ENCODE results near the gene NSD1.
"Not testable (repeated sequence)": the region's sequence is repeated elsewhere in the genome, so short reads cannot be mapped to it uniquely, and the experiment has no call there.

NSD1 gene

DNA sequence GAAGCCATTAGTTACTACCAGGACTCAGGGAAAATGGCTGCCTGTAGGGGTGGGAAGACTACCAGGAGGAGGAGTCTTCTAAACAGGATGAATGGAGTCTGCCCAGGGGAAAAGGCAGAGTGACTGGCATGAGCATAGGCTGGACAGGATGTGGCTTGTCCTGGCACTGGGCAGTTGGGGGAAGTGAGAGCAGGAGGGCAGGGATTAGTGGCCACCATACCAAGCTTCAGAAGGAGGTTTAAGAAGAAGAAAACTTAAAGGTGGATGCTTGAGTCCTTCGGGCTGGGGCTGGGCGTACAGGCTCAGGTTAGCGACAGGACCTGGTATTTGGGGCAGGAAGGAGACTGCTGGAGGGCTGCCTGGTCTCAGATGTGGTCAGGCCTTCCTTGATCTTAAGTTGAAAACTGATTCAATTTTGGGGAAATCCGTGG lies 5.0 kb upstream of the NSD1 start:
- DNase-seq, result no peak

GRCh38 chr5:177130211-177131018 lies 3.2 kb upstream of the NSD1 start:
- DNase-seq, result no peak

- DNase-seq, result no peak
Observed at GRCh38 chr5:177131019-177131320, 2.6 kb upstream of the NSD1 start.

GRCh38 chr5:177131352-177132135 lies 2.0 kb upstream of the NSD1 start:
- DNase-seq, result no peak

GRCh38 chr5:177132136-177133095 lies 1.2 kb upstream of the NSD1 start:
- no peak for DNase-seq

DNA sequence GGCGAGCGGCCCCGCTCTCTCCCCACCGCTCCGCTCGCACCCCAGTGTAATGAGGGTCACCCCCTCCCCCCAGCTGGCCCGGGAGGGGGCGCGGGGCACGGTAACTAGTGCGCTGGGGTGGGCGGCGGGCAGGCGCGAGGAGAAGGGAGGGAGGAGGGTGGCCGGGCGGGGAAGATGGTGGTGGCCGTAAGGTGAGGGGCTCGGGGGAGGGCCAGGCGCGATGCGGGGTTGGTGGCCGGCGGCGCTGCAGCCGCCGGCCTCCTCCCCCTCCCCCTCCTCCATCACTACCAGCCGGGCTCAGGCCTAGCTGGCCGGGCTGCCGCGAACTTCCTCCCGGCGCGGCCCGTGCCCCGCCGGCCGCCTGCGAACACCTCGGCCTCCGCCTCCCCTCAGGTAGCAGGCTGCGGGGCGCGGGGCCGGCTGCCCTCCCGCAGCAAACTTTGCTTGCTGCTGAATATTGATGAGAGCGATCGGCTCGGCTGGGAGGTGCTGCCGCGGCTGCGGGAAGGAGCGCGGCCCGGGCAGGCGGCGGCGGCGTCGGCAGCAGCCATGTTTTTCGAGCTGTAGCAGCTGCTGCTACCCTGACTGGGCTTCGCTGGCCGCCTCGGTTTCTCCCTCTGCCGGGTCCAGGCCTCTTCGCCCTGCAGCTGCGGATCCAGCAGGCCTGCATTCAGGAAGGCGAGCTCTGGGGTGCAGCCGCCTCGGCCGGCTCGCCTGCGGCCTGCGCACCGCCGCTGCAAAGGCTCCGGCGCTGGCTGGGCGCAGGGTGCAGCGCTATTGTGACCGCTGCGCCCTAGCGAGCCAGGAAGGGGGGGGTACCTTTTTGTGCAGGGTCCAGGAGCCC lies 502 bp downstream of the NSD1 start:
- no peak for DNase-seq

DNA sequence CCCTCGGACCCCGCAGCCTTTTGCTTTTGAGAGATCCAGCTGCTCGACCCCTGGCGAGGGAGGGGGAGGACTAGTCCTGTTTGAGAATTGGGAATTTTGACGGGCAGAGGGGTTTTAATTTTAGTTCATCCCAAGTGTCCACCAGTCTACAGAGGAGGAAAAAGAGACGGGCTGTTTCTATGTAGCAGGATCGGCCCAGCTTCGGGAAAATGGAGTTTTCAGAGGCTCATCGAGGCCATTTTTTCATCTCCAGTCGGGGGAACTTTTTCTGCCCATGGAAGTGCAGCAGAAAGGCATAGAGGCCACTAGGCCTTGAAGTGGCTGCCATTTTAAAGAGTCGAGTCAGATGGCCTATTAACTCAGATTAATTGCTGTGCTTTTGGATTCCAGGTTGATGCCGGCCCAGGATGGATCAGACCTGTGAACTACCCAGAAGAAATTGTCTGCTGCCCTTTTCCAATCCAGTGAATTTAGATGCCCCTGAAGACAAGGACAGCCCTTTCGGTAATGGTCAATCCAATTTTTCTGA lies 1.2 kb downstream of the NSD1 start:
- no peak for DNase-seq

- DNase-seq, result no peak
Observed at GRCh38 chr5:177140312-177140711, 6.7 kb downstream of the NSD1 start.

- no peak for DNase-seq
Observed at GRCh38 chr5:177141496-177141895, 7.9 kb downstream of the NSD1 start.

- no peak for DNase-seq
Observed at GRCh38 chr5:177142098-177142611, 8.6 kb downstream of the NSD1 start.

GRCh38 chr5:177142778-177143177 lies 9.2 kb downstream of the NSD1 start:
- no peak for DNase-seq

- no peak for DNase-seq
Observed at GRCh38 chr5:177146891-177147638, 13.5 kb downstream of the NSD1 start.

DNA sequence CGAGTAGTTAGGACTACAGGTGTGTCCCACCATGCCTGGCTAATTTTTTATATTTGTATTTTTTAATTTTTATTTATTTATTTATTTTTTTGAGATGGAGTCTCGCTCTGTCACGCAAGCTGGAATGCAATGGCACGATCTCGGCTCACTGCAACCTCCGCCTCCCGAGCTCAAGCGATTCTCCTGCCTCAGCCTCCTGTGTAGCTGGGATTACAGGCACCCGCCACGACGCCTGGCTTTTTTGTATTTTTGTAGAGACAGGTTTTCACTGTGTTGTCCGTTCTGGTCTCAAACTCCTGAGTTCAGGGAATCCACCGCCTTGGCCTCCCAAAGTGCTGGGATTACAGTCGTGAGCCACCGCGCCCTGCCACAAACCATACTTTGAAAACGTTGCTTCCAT lies 16.5 kb downstream of the NSD1 start:
- not testable (repeated sequence) for DNase-seq

- DNase-seq, result no peak
Observed at GRCh38 chr5:177154003-177154643, 20.6 kb downstream of the NSD1 start.

GRCh38 chr5:177162379-177162778 lies 28.8 kb downstream of the NSD1 start:
- DNase-seq, result no peak

DNA sequence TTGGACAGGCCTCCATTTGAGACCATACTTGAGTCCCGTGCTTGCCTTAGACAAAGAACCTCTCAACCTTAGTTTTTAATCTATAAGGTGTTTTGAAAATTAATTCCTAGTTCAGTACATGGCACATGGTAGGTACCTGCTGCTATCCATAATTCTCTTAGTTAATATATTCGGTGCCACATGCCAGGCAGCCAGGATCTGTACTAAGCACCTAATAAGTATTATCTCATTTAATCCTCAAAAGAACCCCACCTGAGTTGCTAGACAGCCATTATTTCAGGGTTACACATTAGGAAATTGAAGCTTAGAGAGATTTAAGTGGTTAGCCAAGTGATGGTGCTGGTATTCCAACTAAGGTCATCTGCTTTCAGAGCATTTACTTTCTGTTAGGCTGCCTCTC lies 29.9 kb downstream of the NSD1 start:
- no peak for DNase-seq

- DNase-seq, result no peak
Observed at GRCh38 chr5:177169271-177169670, 35.7 kb downstream of the NSD1 start.

DNA sequence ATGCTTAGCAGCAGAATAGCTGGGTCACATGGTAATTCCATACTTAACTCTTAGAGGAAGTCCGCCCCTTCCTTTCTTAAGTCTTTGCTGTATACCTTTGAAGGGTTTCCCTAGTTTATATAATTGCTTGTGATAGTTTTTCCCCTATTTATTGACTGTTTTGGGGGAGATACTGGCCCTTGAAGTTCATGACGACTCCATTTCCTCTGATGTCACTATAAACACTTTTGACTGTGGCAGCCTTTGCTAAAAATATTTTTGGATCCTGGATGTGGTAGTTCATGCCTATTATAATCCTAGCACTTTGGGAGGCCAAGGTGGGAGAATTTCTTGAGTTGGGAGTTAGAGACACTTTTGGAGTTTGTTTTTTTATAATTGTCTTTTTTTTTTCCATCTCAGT lies 38.4 kb downstream of the NSD1 start:
- no peak for DNase-seq

- DNase-seq, result no peak
Observed at GRCh38 chr5:177175336-177175735, 41.8 kb downstream of the NSD1 start.

DNA sequence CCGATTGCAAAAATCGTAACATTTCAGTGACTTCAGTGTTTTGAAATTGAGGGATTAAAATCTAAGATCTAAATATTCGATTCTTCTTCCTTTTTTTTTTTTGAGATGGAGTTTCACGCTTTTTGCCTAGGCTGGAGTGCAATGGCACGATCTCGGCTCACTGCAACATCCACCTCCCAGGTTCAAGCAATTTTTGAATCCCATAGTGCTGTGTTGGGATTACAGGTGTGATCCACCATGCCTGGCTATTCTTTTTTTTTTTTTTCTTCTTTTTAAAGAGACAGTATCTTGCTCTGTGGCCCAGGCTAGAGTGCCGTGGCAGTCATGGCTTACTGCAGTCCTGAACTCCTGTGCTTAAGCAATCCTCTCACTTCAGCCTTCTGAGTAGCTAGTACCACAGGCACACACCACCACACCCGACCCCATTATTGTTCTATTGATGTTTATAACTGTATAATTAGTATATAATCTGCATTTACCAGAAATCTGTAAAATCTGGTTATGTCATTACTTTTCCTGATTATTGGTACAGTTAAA lies 42.7 kb downstream of the NSD1 start:
- no peak for DNase-seq

All from NCI-H1930 (cell line).